ENCODE results near the gene SNX18.

DNA sequence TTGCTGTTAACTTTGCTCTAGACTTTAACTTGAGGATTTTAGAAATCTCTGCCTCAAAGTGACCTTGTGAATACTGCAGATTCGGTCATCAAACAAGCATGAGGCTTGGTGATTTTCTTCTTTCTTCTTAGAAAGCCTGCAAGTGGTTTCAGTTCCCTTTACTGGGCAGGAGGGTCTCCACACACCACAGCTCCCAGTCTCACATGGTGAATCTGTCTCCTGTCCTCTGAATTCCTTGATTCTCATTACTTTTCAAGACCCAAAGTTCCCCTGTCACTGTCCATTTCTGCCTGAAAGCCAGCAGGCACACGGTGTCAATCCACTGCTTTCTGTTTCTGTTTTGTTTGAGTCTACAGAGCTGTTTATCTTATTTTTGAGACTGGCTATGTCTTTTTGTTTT lies 47.9 kb upstream of the SNX18 start:
- TF ChIP-seq POLR2AphosphoS5 (IDR thresholded peaks at IDR 0.05; ENCODE audit: low read depth, low read length) (no peak), POLR2A (IDR thresholded peaks at IDR 0.05; ENCODE audit: low read depth, low read length) (no peak)

Measured in GM12892 (cell line).